T follicular helper cell (primary cell): ENCODE measurements around the gene VAMP5.
"Not testable (repeated sequence)": the region's sequence is repeated elsewhere in the genome, so short reads cannot be mapped to it uniquely, and the experiment has no call there.

Experiments used
- DNase-seq: peaks from one replicate; pipeline ENCODE4 v3.0.0-alpha.2; 2020; ENCODE audit warnings: low read depth
- total RNA-seq, 2 experiments: gene quantifications; one replicate each; lab custom pipeline; 2026; lab: John Stamatoyannopoulos, UW

VAMP5 gene
- 4.0 to 11.3 reads per million in 2 experiments for total RNA-seq

GRCh38 chr2:85584354-85584856 is at the start of gene VAMP5:
TSS of gene VAMP5 (plus strand) at chr2:85584431. CDS start at chr2:85584491, 60 bp downstream.
- peak; percentile 26 for DNase-seq

DNA sequence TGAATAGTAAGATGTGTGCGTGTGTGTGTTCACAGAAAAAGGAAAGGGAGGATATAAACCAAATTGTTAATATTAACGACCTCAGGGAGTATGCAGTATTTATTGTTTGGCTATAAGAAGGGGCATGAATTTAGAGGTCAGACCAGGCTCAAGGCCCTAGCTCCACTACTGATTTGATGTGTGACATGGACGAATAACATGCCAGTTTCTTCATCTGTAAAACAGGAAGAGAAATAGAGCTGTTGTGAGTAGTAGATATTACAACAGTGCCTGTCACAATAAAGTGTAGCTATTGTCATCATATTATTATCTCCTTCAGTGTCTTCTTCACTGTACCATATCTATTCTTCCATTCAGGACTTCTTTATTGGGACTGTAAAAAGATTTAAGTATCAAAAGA is 49.4 kb upstream of the VAMP5 start:
- DNase-seq, result no peak

- DNase-seq, result no peak
These were observed 47.8 kb upstream of the VAMP5 start for GRCh38 chr2:85536479-85536878.

DNA sequence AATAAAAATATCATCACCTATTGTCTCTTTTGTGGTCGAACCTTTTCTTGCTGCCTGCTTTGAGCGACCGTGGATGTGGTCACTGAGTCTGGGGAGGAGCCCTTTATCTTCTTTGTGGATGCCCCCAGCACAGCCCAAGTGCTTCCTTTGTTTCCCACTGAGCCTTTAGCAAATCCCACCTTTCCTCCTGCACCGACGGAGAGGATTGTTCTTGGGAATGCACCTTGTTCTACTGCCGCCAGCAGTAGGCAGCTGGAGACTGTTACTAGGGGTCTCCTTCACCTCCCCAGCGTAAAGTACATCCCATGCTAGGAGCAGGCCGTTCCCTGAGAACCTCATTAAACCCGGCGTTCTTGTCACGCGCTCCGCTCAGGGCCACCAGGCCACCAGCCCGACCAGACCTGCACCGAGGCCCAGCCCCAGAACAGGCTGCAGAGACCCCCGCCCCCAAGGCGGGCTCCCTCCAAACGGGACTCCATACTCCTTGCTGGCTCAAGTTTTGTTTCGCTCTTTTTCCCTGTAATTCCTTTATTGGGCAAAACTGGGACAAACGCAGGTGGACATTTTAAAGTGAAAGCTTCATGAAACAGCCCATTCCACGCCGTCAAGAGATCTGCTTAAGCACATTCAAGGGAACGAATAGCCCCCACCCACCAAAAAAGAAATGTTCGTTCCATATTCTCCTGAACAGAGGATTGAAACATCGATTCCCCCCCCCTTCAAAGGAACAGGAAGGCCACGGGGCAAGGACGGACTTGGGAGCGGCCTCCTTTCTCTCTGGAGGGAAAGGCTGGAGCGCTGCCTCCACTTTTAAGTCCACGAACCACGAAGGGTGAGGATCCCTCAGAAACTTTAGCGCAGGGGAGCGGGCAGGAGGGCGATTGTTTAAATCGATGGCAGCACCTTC is 46.4 kb upstream of the VAMP5 start:
- no peak for DNase-seq

DNA sequence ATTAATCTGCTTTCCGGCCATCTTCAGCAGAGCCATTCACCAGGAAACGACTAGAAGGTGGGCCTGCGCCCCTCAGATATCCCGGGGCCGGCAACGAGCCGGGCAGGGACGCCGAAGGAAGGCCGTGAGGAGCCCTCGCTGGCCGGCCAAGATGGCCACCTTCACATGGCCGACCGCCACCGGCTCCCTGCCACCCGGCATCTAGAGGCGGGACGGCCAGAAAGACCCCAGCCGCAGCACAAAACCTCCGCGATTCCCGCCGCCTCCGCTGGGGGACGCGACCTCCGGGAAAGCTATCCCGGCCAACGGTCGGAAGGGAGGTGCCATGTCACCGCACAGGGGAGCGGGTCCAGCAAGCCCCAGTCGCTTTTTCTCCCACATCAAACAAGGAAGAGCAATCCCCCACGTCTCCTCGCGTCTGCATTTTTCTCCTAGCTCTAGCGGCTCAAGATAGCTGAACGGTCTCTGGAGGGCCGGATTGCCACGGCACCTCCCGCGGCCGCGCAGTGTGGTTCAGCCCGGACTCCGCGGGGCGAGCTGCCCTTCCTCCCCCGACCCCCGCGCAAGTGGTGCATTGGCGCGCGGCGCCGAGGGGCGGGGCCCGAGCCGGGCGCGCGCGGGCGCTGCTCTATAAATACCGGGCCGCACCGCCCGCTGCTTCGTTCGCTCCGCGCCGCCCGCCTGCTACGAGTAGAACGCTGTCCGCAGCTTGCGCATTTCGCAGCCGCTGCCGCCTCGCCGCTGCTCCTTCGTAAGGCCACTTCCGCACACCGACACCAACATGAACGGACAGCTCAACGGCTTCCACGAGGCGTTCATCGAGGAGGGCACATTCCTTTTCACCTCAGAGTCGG is 45.5 kb upstream of the VAMP5 start, which contains the start of gene MAT2A:
MAT2A (plus strand) TSS at position 662 of the 854 bp plus-strand sequence; CDS start at position 782, 120 bp downstream.
- DNase-seq, result peak; percentile 69

DNA sequence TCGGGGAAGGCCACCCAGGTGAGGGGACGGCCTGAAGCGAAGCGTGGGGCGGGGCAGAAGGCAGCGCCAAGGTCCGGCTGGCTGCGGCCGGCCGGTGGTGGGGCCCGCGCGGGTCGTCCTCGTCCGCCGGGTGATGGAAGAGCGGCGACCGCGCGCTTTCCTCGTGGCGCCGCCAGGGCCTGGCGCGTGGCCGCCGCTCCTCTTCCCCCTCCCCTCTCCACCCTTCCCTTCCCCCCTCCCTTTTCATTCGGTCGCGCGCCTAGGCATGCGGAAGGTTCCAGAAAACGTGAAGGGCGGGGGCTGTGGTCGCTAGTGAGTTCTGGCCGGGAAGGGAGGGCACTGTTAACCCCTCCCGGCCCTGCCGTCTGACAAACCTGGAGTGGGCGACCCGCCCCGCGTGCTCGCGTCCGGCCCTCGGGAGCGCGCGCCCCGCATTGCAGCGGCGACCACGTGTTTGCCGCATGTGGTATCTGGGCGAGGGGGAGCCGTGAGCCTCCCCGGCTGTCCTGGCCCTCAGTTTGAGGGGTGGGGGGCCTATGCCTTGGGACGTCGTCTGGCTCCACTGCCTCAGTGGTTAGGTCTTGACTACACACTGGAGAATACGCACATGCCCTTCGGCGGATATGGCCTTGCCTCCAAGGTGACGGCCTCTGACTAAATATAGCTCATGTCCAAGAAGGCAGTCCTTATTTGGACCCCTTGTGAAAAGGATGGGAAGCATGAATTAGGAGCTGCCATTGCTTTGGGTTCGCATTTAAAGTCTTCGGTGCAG is 44.7 kb upstream of the VAMP5 start:
- DNase-seq, result peak; percentile 61

GRCh38 chr2:85540133-85540648 is 44.0 kb upstream of the VAMP5 start:
- no peak for DNase-seq

GRCh38 chr2:85541262-85541661 is 43.0 kb upstream of the VAMP5 start:
- no peak for DNase-seq

- no peak for DNase-seq
These were observed 42.3 kb upstream of the VAMP5 start for GRCh38 chr2:85541753-85542457.

DNA sequence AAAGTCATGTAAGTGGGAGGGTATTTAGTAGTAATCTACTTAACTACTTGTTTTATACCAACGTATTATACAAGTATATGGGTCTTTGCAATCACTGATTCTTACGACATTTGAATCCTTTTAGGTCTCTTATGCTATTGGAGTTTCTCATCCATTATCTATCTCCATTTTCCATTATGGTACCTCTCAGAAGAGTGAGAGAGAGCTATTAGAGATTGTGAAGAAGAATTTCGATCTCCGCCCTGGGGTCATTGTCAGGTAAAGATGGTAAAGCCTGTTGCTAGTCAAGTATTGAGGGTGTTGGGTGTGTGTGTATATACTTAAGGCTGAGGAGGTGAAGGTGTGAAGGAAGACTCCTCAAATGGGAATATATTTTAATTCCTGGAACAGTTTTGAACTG is 41.5 kb upstream of the VAMP5 start:
- no peak for DNase-seq

GRCh38 chr2:85544254-85544691 is 40.0 kb upstream of the VAMP5 start:
- DNase-seq, result not testable (repeated sequence)

DNA sequence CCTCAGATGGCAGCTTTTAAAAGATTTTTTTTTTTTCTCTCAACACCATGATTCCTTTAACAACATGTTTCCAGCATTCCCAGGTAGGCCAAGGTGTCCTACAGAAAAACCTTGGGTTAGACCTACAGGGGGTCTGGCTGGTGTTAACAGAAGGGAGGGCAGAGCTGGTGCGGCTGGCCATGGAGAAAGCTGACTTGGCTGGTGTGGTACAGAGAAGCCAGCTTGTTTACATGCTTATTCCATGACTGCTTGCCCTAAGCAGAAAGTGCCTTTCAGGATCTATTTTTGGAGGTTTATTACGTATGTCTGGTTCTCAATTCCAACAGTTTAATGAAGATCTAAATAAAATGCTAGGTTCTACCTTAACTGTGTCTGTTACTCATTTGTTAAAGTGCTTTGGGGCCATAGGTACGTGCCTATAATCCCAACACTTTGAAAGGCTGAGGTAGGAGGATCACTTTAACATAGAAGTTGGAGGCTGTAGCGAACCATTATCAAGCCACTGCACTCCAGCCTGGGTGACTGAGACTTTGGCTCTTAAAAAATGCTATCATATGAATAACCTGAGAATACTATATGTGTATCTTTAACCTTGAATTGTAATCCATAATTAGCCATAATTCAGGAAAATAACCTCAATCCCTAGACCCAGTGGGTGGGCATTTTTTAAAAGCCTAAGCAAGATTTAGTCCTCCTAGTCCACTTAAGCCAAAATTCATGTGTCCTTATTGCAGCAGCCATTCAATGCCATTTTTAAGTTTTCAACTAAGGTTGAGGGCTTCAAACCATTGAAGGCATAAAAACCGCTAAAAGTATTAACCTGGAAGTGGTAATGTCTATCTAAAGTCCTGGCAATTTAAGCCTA is 39.1 kb upstream of the VAMP5 start:
- DNase-seq, result not testable (repeated sequence)

DNA sequence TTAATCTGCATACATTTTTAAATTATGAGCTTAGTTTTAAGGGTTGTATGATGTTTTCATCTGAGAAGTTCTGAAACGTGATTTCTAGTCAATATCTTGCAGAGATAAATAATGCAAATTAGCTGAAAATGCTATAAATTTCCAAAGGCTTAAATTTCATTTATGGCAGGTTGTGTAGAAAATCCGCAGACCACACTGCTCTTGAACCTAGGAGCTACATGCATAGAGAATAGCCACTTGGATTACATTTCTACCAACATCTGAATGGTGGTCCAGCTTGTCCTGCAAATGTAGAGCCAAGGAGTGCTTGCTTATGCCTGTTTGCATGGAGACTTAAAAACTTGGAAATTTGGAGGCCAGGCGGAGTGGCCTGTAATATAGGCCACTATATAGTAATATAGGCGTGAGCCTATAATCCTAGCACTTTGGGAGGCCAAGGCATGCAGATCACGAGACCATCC is 38.4 kb upstream of the VAMP5 start:
- no peak for DNase-seq

- no peak for DNase-seq
These were observed 37.0 kb upstream of the VAMP5 start for GRCh38 chr2:85547089-85547858.

GRCh38 chr2:85547859-85548607 is 36.2 kb upstream of the VAMP5 start:
- DNase-seq, result no peak

DNA sequence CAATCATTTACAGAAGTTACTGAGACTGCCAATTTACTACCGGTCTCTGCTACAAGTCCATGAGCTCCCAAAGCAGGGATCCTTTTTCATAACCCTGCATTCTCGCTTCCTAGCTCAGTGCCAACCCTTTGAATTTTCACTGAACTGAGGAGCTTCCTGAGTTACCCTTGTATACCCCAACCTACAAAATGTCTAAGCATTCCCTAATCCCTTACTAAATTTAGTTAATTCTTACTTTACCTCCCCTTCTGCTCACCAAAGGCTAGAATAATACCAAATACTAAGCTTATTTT is 35.7 kb upstream of the VAMP5 start:
- no peak for DNase-seq

GRCh38 chr2:85549095-85549494 is 35.1 kb upstream of the VAMP5 start:
- no peak for DNase-seq

DNA sequence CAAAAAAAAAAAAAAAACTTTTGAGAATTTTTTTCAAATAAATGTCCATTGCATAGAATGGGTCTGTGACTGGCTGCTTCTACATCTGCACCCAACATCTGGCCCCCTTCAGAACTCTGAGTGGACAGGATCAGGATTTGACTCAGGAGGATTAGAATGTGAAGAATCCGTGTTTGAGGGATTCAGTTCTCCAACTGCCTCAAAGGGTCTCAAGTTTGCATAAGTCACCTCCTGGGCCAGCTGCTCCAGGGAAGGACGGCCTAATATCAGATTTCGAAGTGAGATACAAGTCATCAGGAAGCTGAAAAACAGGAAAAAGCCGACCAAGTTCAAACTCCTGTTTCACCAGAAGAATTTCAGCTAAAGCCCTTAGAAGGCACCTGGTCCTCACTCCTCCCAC is 34.4 kb upstream of the VAMP5 start:
- DNase-seq, result no peak
